Effector memory CD8-positive, alpha-beta T cell (primary cell): ENCODE measurements around the gene LCTL.
"Not testable (repeated sequence)": the region's sequence is repeated elsewhere in the genome, so short reads cannot be mapped to it uniquely, and the experiment has no call there.

Source experiments
- ATAC-seq: fragments of 150-1000 bp; cut with Tn5 transposase; replicated peaks from 2 replicates; pipeline ENCODE4 v1.10.0; 2021; ENCODE audit warnings: mild to moderate bottlenecking, moderate library complexity
- DNase-seq, 3 experiments: peaks; one replicate each; pipeline ENCODE4 v3.0.0; 2021
- H3K27ac Mint-ChIP-seq, 2 donors: one replicate each; pipeline ENCODE4 v1.8.0; 2022; ENCODE audit warnings: mild to moderate bottlenecking in 2 of 2, mixed read lengths in 2 of 2, moderate library complexity in 2 of 2
- H3K27me3 Mint-ChIP-seq, 2 donors: one replicate each; pipeline ENCODE4 v1.8.0; 2022; ENCODE audit warnings: mixed read lengths in 2 of 2
- H3K36me3 Mint-ChIP-seq: one replicate; pipeline ENCODE4 v1.8.0; 2022; ENCODE audit warnings: mild to moderate bottlenecking, moderate library complexity, mixed read lengths; ENCODE audit not compliant: insufficient read depth
- H3K4me1 Mint-ChIP-seq, 2 donors: one replicate each; pipeline ENCODE4 v1.8.0; 2022; ENCODE audit warnings: low read depth in 2 of 2, mixed read lengths in 2 of 2
- H3K4me3 Mint-ChIP-seq, 2 donors: one replicate each; pipeline ENCODE4 v1.8.0; 2022; ENCODE audit warnings: mild to moderate bottlenecking in 2 of 2, mixed read lengths in 2 of 2, moderate library complexity in 2 of 2
- H3K9me3 Mint-ChIP-seq, 2 donors: one replicate each; pipeline ENCODE4 v1.8.0; 2022; ENCODE audit warnings: mixed read lengths in 2 of 2

The LCTL gene

GRCh38 chr15:66598095-66598815 lies 32.5 kb upstream of the LCTL start:
- DNase-seq (no peak), ATAC-seq (no peak)
- Mint-ChIP-seq H3K4me3 (no peak overlapping the region), H3K36me3 (no peaks in the 10 kb centered on the region), H3K27ac (no peak overlapping the region), H3K27me3 (peaks cover 23 to 56% of the 10 kb centered on the region in 2 donors), H3K4me1 (peaks cover 0 to 4% of the 10 kb centered on the region in 2 donors), H3K9me3 (no peaks in the 10 kb centered on the region)

GRCh38 chr15:66595931-66596545 lies 30.2 kb upstream of the LCTL start:
- ATAC-seq (no peak), DNase-seq (no peak)
- Mint-ChIP-seq H3K36me3 (no peaks in the 10 kb centered on the region), H3K27me3 (peaks cover 16 to 48% of the 10 kb centered on the region in 2 donors), H3K27ac (no peak overlapping the region), H3K9me3 (no peaks in the 10 kb centered on the region), H3K4me3 (no peak overlapping the region), H3K4me1 (peaks cover 0 to 4% of the 10 kb centered on the region in 2 donors)

- no peak overlapping the region for H3K27ac Mint-ChIP-seq
- H3K27me3 Mint-ChIP-seq: peaks cover 16 to 52% of the 10 kb centered on the region in 2 donors
- DNase-seq: no peak
- peaks cover 0 to 4% of the 10 kb centered on the region in 2 donors for H3K4me1 Mint-ChIP-seq
- ATAC-seq: no peak
- H3K4me3 Mint-ChIP-seq: no peak overlapping the region
- H3K36me3 Mint-ChIP-seq: no peaks in the 10 kb centered on the region
- H3K9me3 Mint-ChIP-seq: no peaks in the 10 kb centered on the region
Measured at GRCh38 chr15:66595332-66595731, 29.5 kb upstream of the LCTL start.

- peaks cover 16 to 48% of the 10 kb centered on the region in 2 donors for H3K27me3 Mint-ChIP-seq
- no peaks in the 10 kb centered on the region for H3K36me3 Mint-ChIP-seq
- no peak overlapping the region for H3K4me3 Mint-ChIP-seq
- no peak for DNase-seq
- no peak for ATAC-seq
- peaks cover 0 to 4% of the 10 kb centered on the region in 2 donors for H3K4me1 Mint-ChIP-seq
- H3K9me3 Mint-ChIP-seq: no peaks in the 10 kb centered on the region
- H3K27ac Mint-ChIP-seq: no peak overlapping the region
Measured at GRCh38 chr15:66594836-66595235, 29.0 kb upstream of the LCTL start.

GRCh38 chr15:66594344-66594743 lies 28.5 kb upstream of the LCTL start:
- Mint-ChIP-seq H3K27ac (no peak overlapping the region), H3K27me3 (peaks cover 16 to 43% of the 10 kb centered on the region in 2 donors), H3K4me3 (no peak overlapping the region), H3K4me1 (peaks cover 0 to 4% of the 10 kb centered on the region in 2 donors), H3K36me3 (no peaks in the 10 kb centered on the region), H3K9me3 (no peaks in the 10 kb centered on the region)
- DNase-seq: no peak
- ATAC-seq: no peak

- Mint-ChIP-seq H3K9me3 (no peaks in the 10 kb centered on the region), H3K4me1 (peaks cover 0 to under 1% of the 10 kb centered on the region in 2 donors), H3K27ac (no peak overlapping the region), H3K36me3 (no peaks in the 10 kb centered on the region), H3K4me3 (no peak overlapping the region), H3K27me3 (peaks cover 19 to 46% of the 10 kb centered on the region in 2 donors)
- DNase-seq (no peak), ATAC-seq (no peak)
Measured at GRCh38 chr15:66593219-66593780, 27.5 kb upstream of the LCTL start.

- no peaks in the 10 kb centered on the region for H3K36me3 Mint-ChIP-seq
- H3K4me1 Mint-ChIP-seq: no peaks in the 10 kb centered on the region
Measured at GRCh38 chr15:66592505-66593218, 26.9 kb upstream of the LCTL start.

GRCh38 chr15:66591322-66591862 lies 25.6 kb upstream of the LCTL start:
- Mint-ChIP-seq H3K4me1 (no peaks in the 10 kb centered on the region), H3K4me3 (no peak overlapping the region), H3K36me3 (no peaks in the 10 kb centered on the region), H3K9me3 (no peaks in the 10 kb centered on the region), H3K27ac (no peak overlapping the region), H3K27me3 (peaks cover 37 to 60% of the 10 kb centered on the region in 2 donors)
- DNase-seq (no peak), ATAC-seq (no peak)

More at GRCh38 chr15:66592505-66593218, 26.9 kb upstream of the LCTL start:
- H3K4me3 Mint-ChIP-seq: no peak overlapping the region
- peaks cover 25 to 48% of the 10 kb centered on the region in 2 donors for H3K27me3 Mint-ChIP-seq
- no peaks in the 10 kb centered on the region for H3K9me3 Mint-ChIP-seq
- H3K27ac Mint-ChIP-seq: no peak overlapping the region
- no peak for ATAC-seq
- no peak for DNase-seq

GRCh38 chr15:66590435-66590834 lies 24.6 kb upstream of the LCTL start:
- ATAC-seq: no peak
- no peaks in the 10 kb centered on the region for H3K36me3 Mint-ChIP-seq
- H3K27ac Mint-ChIP-seq: no peak overlapping the region
- H3K9me3 Mint-ChIP-seq: no peaks in the 10 kb centered on the region
- DNase-seq: no peak
- no peaks in the 10 kb centered on the region for H3K4me1 Mint-ChIP-seq
- H3K27me3 Mint-ChIP-seq: peaks cover 42 to 67% of the 10 kb centered on the region in 2 donors
- no peak overlapping the region for H3K4me3 Mint-ChIP-seq

GRCh38 chr15:66589429-66589828 lies 23.6 kb upstream of the LCTL start:
- H3K27ac Mint-ChIP-seq, ATAC-seq, H3K9me3 Mint-ChIP-seq, H3K4me3 Mint-ChIP-seq, H3K4me1 Mint-ChIP-seq, H3K36me3 Mint-ChIP-seq, DNase-seq: not testable (repeated sequence)
- H3K27me3 Mint-ChIP-seq: peaks cover 35 to 68% of the 10 kb centered on the region in 2 donors

GRCh38 chr15:66588971-66589370 lies 23.2 kb upstream of the LCTL start:
- no peaks in the 10 kb centered on the region for H3K36me3 Mint-ChIP-seq
- DNase-seq (no peak), ATAC-seq (no peak)
- no peak overlapping the region for H3K4me3 Mint-ChIP-seq
- H3K9me3 Mint-ChIP-seq: no peaks in the 10 kb centered on the region
- no peaks in the 10 kb centered on the region for H3K4me1 Mint-ChIP-seq
- H3K27ac Mint-ChIP-seq: no peak overlapping the region
- H3K27me3 Mint-ChIP-seq: peaks cover 33 to 69% of the 10 kb centered on the region in 2 donors

- peaks cover 33 to 68% of the 10 kb centered on the region in 2 donors for H3K27me3 Mint-ChIP-seq
- ATAC-seq: no peak
- no peaks in the 10 kb centered on the region for H3K9me3 Mint-ChIP-seq
- no peak overlapping the region for H3K4me3 Mint-ChIP-seq
- no peak for DNase-seq
- H3K36me3 Mint-ChIP-seq: no peaks in the 10 kb centered on the region
- H3K27ac Mint-ChIP-seq: no peak overlapping the region
- H3K4me1 Mint-ChIP-seq: no peaks in the 10 kb centered on the region
Measured at GRCh38 chr15:66588537-66588936, 22.7 kb upstream of the LCTL start.

GRCh38 chr15:66587749-66588148 lies 22.0 kb upstream of the LCTL start:
- ATAC-seq: no peak
- no peaks in the 10 kb centered on the region for H3K9me3 Mint-ChIP-seq
- H3K27me3 Mint-ChIP-seq: peaks cover 26 to 60% of the 10 kb centered on the region in 2 donors
- H3K4me1 Mint-ChIP-seq: no peaks in the 10 kb centered on the region
- no peaks in the 10 kb centered on the region for H3K36me3 Mint-ChIP-seq
- no peak overlapping the region for H3K4me3 Mint-ChIP-seq
- no peak overlapping the region for H3K27ac Mint-ChIP-seq
- DNase-seq: no peak
